Effector CD4-positive, alpha-beta T cell (primary cell): ENCODE results near the gene EREG. TPM values are rescaled to one million over a fixed set of nuclear protein-coding genes. Genes with fewer than 3 reads are reported as not detected.
"Not testable (repeated sequence)": the region's sequence is repeated elsewhere in the genome, so short reads cannot be mapped to it uniquely, and the experiment has no call there.

ENCODE experiments used
- DNase-seq: peaks from one replicate; pipeline ENCODE4 v3.0.0-alpha.2; 2020
- total RNA-seq: gene quantifications from one replicate; lab custom pipeline; 2026; lab: John Stamatoyannopoulos, UW

Gene EREG, protein sequence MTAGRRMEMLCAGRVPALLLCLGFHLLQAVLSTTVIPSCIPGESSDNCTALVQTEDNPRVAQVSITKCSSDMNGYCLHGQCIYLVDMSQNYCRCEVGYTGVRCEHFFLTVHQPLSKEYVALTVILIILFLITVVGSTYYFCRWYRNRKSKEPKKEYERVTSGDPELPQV
- not detected for total RNA-seq

GRCh38 chr4:74364652-74365491 lies at the start of gene EREG:
Gene EREG, plus strand, starts transcription at chr4:74365145. Its CDS starts 164 bp downstream, at chr4:74365309.
- no peak for DNase-seq

GRCh38 chr4:74315376-74315775 lies 49.6 kb upstream of the EREG start:
- no peak for DNase-seq

- DNase-seq = no peak
These were observed 48.5 kb upstream of the EREG start for GRCh38 chr4:74316397-74316796.

DNA sequence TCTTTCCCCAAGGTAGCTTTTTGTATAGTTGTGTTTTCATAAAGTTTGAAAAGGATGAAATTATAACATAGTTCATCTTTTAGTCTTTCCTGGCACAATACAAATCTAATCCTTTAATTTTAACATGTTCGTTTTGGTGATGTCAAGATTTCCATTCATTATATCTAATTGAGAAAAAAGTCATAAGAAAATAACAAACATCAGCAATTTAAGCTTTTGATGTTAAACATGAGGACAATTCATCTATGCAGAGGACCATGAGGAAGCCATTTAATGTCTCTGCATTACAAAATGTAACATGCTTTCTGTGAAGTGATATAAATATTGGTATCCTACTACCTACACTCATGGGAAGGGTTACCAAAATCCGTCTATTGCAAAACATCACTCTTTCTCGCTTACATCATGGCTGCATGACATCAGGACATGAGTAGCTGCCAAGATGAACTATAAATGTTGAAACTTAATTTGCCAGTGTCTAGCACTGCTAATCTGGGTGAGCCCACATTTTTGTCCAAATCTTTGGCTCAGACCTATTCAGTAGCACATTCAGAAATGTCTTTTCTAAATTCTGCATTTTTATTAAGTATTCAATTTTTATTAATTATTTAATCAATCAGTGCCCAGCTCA lies 47.2 kb upstream of the EREG start:
- no peak for DNase-seq

GRCh38 chr4:74318276-74318675 lies 46.7 kb upstream of the EREG start:
- DNase-seq = no peak

GRCh38 chr4:74319470-74319869 lies 45.5 kb upstream of the EREG start:
- DNase-seq = no peak

- no peak for DNase-seq
These were observed 44.3 kb upstream of the EREG start for GRCh38 chr4:74320559-74321118.

DNA sequence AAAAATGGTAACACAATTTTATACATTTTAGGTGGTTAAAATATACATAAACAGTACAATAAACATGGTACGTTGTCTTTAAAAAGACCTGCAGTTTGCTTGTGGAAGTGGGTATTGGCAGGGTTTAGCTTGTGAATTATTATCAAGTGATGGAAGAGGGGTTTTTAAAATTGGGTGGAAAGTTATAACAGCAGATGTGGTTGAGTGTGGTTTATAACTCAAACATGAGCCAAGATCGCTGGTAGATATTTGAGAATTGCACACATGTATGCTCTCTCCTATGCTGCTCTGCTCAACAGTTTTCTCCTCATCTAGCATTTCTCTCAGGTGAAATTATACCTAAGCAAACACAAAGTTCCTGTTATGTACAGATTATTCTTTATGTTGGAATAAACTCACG lies 42.6 kb upstream of the EREG start:
- no peak for DNase-seq

DNA sequence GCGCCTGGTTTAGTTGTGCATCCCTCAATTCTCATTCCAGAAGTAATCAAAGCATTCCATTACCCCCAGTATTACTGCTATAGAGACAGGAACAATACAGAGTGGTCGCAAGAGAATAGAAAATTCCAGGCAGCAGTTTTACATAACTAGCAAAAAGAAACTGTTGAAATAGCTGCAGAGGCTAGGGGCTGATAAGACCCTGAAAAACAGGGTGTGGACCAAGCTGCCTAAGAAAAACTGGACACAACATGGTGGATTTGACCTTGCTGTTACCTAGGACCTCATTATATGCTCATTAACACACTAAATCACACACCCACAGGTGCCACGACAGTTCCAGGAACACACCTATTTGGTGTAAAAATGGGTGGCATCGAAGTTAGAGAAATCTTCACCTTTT lies 41.3 kb upstream of the EREG start:
- DNase-seq = no peak

DNA sequence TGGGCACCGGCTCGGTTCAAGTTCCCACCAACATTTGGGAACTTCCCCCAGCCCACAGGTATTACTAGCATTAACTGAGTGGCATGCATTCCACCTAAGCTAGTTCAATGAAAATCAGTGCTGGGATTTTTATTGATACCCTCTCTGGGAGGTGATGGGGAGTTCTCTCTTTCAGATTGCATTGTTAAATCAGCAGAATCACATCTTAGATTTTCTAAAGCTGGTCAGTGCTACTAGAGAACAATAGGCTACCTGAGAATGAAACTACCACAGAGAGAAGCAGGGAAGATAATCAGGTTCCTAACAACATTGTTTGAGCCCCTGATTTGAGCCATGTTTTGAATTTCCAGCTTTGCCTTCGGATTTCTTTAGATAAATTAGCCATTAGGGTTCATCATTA lies 40.7 kb upstream of the EREG start:
- no peak for DNase-seq

DNA sequence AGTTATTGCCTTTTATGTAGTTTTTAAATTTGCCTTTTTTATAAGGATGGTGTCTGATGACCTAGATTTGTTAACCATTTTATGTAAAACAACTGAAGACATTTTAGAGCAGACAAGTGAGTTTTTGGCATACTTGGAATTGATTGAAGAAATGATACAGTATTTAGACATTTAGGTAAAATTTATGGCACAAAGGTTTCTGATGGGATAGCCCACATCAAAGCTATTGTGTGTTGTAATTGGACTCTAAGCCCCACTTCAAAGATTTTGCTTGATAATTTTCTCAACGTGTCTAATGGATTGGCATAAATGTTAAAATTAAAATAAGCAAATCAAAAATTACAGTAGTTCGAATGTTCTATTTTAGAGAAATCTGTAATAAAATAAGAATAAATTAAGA lies 39.1 kb upstream of the EREG start:
- no peak for DNase-seq

GRCh38 chr4:74327762-74328161 lies 37.2 kb upstream of the EREG start:
- no peak for DNase-seq

GRCh38 chr4:74328501-74328900 lies 36.4 kb upstream of the EREG start:
- no peak for DNase-seq

- DNase-seq = no peak
These were observed 35.6 kb upstream of the EREG start for GRCh38 chr4:74329307-74329706.

GRCh38 chr4:74330295-74330750 lies 34.6 kb upstream of the EREG start:
- no peak for DNase-seq

- no peak for DNase-seq
These were observed 33.7 kb upstream of the EREG start for GRCh38 chr4:74331252-74331651.

DNA sequence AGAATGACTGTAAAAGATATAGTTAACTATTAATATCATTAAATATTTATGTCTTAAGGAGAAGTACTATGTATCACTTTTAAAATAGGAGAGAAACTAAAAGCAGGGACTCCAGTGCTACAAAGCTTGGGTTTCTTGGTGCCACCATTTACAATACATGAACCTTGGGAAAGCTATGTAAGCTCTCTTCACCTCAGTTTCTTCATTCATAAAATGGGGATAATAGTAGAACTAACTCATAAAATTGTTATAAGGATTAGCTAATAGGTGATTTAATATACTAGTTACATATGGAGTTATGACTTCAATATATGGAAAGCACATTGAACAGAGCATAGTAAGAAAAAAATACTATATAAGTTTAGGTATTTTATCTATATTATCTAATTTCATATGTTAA lies 33.0 kb upstream of the EREG start:
- no peak for DNase-seq

- no peak for DNase-seq
These were observed 30.3 kb upstream of the EREG start for GRCh38 chr4:74334636-74335035.

- no peak for DNase-seq
These were observed 29.5 kb upstream of the EREG start for GRCh38 chr4:74335341-74336021.

GRCh38 chr4:74338792-74339333 lies 26.1 kb upstream of the EREG start:
- DNase-seq = no peak

DNA sequence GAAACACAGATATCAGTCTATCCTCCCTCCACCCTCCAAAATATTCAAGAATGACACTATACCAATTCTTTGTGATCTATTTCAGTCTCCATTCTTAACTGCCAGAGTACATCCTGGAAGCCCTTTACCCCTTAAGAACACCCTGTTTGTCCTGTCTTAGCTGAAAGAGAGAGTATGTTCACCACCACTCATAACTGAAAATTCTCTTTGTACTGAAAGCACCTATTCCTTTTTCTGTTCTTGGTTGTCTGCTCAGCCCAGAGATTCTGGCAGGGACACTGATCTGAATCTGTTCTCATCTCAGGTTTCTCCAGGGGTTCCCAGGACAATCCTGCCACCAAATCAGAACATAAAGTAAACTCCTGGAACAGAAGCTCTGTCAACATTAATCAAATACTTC lies 25.4 kb upstream of the EREG start:
- DNase-seq = no peak

DNA sequence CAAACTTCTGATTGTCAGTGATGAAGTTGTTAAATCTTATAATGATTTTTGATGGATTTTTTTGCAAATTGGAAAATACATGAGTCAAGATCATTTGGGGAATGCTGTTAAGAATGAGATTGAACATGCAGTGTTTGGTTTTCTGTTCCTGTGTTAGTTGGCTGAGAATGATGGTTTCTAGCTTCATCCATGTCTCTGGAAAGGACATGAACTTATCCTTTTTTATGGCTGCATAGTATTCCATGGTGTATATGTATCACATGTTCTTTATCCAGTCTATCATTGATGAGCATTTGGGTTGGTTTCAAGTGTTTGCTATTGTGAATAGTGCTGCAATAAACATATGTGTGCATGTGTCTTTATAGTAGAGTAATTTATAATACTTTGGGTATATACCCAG lies 24.5 kb upstream of the EREG start:
- not testable (repeated sequence) for DNase-seq

- DNase-seq = no peak
These were observed 20.9 kb upstream of the EREG start for GRCh38 chr4:74344031-74344430.
